HG03025 (cell line): ENCODE data around the gene DOCK6.

Experiments
- ATAC-seq: cut with Tn5 transposase; IDR thresholded peaks from one replicate; pipeline ENCODE4 v1.9.1; 2021; ENCODE audit warnings: mild to moderate bottlenecking, moderate library complexity; ENCODE audit not compliant: unreplicated experiment, low FRiP score

Gene DOCK6

DNA sequence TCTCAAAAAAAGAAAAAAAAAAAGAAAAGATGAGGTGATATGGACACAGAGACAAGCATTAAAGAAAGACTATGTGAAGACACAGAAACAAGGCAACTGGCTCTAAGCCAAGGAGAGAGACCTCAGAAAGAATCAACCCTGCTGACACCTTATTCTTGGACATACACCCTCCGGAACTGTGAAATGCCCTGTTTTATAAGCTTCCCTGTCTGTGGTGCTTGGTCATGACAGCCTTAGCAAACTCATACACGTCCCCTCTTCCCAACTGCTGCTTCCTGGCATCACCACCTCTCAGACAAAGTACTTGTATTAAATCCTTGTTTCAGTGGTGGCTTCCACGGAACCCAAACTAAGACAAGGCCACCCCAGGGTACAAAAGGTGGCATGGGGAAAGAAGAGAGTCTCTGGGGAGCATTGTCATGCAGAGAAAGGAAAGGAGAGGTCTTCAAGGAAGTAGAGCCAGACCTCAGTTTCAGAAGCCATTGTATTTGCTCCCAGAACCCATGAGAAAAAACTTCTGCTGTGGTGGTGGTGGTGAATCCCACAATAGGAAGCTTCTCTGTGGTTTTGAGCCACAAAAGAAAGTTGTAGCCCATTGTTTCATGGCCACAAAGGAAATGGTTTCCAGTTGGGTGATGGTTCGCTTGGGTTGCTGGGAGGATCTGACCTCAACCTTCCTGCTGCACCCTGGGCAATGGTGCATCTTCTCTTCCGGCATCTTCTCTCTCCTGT is 17.3 kb upstream of the DOCK6 start:
- ATAC-seq = no peak

DNA sequence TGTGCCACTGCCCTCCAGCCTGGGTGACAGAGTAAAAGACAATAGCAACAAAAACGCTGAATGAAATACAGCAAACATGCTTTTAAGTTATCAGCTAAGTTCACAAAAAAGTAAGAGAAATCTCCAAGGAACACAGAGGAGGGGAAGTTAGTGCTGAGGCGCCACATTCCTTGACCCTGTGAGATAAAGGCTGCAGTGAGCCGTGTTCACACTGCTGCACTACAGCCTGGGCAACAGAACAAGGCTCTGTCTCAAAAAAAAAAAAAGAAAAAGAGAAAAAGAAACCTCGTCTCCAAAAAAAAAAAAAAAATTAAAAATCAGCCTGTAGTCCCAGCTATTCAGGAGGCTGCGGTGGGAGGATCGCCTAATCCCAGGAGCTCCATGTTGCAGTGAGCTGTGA is 16.3 kb upstream of the DOCK6 start:
- no peak for ATAC-seq

DNA sequence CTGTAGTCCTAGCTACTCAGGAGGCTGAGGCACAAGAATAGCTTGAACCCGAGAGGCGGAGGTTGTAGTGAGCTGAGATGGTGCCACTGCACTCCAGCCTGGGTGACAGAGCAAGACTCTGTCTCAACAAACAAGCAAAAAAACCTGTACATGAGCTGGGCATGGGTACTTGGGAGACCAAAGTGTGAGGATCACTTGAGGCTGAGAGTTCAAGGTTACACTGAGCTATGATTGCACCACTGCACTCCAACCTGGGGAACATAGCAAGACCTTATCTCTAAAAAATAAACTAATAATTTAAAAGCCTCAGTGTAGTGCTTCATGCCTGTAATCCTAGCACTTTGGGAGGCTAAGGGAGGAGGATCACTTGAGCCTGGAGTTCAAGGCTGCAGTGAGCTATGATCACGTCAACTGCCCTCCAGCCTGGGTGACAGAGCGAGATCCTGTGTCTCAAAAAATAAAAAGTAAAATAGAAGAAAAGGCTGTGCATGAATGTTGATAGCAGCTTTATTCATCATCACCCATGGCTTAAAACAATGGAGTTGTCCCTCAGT is 12.3 kb upstream of the DOCK6 start:
- ATAC-seq = no peak

DNA sequence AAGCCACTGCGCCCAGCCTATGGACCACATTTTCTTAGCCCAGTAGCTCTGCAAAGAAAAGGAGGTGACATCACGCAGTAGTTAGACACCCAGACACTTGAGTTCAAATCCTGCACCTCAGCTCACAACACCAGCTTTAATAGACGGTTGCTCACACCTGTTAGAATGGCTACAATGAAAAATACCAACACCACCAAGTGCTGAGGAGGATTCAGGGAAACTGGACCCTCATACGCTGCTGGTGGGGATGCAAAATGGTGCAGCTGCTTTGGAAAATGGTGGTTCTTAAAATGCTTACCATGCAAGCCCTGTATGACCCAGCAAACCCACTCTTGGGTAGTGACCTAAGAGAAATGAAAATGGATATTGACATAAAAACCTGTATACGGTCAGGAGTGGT is 11.7 kb upstream of the DOCK6 start:
- ATAC-seq = no peak

DNA sequence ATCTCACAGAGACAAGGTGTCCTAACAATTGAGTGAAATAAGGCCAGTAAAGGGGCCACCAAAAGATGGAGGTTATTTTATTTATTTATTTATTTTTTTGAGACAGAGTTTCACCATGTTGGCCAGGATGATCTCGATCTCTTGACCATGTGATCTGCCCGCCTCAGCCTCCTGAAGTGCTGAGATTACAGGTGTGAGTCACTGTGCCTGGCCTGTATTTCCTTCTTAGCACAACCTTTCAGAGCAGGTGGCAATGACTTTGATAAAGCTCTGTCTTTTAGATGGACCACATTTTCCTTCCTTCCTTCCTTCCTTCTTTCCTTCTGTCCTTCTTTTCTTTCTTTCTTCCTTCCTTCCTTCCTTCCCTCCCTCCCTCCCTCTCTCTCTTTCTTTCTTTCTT is 11.0 kb upstream of the DOCK6 start:
- ATAC-seq = no peak

DNA sequence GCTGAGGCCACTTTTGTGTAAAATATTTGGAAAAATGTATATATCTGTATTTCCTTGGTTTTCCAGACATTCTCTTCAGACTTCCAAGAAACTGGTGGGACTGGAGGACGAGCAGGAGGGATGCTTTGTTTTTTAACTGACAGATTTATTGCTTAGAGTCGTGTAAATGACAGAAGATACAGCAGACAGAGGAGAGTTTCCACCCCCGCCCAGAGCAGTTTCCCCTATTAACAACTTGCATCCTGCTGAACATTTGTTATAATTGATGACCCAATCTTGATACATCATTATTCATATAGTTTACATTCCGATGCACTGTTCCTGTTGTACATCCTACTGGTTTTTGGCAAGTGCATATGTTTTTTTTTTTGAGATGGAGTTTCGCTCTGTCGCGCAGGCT is 7.1 kb upstream of the DOCK6 start:
- ATAC-seq = no peak

DNA sequence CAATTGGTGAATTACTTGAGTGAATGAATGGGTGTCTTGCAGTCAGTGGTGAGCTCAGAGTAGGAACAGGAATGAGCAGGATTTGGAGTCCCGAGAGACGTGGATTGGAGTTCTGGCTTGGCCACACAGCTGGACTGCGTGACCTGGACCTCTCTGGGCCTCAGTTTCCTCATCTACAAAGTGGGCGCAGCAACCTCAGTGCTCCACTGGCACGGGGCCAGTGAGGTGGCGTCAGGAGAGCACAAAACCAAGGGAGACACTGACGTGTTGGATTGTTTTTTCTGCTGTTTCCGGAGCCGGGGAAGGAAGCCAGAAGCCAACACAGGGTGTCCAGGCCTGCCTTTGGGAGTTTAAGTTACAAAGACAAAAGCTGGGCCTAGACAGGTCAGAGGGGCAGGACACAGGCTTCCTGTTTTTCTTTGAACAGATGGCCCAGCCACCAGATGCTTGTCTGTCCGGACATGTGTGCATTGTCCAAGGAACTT is 6.5 kb upstream of the DOCK6 start:
- no peak for ATAC-seq

DNA sequence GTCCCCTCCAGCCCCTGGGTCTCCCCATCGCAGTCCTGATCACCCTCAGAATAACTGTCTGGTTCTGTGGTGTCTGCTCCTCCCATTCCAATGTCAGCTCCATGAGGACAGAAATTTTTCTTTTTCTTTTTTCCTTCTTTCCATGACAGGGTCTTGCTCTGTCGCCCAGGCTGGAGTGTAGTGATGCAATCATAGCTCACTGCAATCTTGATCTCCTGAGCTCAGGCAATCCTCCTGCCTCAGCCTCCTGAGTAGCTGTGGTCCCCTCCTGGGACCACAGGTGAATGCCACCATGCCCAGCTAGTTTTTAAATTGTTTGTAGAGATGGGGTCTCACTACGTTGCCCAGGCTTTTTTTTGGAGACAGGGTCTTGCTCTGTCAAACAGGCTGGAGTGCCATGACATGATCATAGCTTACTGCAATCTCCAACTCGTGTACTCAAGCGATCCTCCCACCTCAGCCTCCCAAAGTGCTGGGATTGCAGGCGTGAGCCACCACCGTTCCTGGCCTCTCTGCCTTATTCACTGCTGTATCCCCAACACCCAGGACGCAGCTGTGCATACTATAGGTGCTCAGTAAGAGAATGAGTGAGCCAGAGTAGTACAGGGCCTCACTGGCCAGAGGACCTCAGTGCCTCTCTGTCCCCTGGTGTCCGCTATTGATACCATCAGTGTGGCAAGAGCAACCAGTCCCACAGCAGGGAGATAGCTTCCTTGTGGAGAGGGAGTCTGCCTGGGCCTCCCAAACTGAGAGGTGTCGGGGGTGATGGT is 5.2 kb upstream of the DOCK6 start:
- no peak for ATAC-seq

DNA sequence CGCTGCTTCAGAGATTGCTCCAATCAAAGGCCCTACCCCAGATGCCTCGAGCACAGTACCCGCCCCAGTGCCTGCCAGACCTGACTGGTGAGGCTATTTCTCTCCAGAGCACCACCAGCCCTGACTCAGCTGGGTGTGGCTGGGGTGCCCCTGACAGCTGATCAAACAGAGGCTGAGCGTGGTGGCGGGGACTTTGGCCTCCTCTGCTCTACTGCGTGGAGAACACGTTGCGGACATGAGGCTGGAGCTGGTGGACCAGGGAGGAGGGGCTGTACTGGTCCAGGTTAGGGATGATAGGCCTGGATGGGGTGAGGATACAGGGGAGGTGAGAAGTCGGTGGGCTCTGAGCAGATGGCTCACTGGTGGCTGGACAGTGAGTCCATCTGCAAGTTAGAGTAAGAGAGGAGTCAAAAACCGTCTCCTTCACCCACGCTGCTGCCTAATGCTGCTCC is 3.5 kb upstream of the DOCK6 start:
- no peak for ATAC-seq

DNA sequence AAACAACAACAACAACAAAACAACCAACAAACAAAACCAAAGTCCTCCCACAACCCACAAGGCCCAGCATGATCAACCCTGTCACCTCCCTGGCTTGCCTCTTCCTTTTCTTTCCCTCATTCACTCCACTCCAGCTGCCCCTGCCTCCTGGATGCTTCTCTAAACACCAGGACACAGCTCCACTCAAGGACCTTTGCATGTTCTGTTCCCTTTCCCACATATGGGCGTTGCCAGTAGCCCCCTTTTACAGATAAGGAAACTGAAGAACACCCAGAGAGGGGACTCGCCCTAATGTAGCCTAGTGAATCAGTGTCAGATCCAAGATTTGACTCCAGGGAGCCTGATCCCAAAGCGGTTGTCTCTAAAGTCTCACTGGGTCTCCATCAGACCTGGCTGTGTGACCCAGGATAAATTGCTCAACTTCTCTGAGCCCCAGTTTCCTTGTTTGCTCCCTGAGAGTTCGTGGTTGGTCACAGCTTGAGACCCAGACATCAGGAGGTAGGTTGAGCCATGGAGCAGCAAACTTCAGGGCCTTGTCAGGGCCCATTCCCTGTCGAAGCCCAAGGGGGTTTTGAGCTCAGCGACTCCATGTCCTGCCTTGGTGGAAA is 3.0 kb upstream of the DOCK6 start:
- ATAC-seq = no peak

DNA sequence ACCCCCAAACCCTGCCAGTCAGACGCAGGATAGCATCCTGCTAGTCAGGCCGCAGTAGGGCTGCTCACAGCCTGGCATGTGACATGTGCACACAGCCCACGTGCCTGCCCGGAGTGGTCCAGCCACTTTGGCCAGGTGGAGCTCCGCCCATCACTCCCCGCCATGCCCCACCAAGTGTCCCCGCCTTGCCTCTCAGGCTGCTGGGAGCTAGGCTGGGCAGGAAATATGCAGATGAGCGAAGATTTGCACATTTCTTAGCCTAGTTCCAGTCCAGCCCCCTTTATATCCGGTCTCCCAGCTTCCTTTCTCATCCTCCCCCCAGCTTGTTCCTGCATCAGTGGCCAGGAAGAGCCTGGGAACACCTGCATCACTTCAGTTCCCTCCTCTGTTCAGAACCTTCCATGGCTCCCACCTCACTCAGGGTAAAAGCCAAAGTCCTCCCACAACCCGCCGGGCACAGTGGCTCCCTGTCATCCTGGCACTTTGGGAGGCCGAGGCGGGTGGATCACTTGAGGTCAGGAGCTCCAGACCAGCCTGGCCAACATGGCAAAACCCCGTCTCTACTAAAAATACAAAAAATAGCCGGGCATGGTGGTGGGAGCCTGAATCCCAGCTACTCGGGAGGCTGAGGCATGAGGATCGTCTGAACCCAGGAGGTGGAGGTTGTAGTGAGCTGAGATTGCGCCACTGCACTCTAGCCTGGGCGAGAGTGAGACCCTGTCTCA is 2.3 kb upstream of the DOCK6 start:
- ATAC-seq = no peak

DNA sequence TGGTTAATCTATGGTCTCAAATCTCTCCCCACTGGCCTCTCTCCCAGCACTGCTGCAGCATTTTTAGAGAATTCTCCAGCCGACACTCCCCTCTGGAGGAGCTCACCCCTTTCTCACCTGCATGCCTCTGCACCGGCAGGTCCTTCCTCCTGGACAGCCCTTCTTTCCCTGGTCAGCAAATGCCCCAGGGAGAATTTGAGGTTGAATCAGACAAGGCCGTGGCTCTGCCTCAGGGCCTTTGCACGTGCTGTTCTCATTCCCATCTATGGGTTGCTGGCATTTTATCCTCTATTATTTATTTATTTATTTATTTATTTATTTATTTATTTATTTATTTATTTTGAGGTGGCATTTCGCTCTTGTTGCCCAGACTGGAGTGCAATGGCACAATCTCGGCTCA is 1.4 kb upstream of the DOCK6 start:
- ATAC-seq = no peak

DNA sequence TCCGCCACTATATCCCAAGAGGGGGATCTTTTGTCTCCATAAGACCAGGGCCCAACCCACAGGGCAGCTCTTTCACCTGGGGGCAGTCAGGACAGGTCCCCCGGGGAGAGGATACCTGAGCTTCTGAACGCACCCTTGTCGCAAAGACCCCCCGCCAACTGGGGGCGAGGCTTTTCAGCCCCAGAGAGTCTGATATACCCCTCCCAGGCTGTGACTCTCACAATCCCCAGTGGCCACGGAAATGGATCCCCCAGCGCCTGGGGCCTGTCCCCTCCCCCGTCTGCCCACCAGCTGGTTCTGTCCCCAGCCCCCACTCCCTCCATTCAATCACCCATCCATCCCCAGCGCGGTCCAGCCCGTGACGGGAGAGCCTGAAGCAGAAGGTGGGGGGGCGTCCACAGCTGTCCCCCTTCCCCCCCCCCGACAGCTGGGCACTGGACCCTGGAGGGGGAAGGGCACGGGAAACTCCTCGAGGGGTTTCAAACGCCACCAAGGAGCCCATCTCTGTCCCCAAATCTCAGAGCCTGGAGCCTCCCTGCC is 823 bp downstream of the DOCK6 start:
- ATAC-seq = no peak

DNA sequence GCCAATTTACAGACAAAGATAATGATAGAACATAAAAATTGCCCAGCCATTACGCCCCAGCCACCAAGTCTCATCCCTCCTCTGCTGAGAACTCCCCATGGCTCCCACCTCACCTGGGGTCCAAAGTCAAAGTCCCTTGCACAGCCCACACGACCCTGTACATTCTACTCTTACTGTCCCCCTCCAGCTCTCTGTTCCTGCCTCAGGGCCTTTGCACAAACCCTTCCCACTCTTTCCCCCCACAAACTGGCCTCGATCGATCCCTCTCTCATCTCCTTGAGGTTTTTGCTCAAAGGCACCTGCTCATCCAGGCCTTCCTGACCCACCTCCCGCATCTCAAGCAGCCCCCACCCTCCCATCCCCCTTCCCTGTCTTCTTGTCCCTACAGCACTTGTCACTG is 1.3 kb downstream of the DOCK6 start:
- ATAC-seq = no peak

DNA sequence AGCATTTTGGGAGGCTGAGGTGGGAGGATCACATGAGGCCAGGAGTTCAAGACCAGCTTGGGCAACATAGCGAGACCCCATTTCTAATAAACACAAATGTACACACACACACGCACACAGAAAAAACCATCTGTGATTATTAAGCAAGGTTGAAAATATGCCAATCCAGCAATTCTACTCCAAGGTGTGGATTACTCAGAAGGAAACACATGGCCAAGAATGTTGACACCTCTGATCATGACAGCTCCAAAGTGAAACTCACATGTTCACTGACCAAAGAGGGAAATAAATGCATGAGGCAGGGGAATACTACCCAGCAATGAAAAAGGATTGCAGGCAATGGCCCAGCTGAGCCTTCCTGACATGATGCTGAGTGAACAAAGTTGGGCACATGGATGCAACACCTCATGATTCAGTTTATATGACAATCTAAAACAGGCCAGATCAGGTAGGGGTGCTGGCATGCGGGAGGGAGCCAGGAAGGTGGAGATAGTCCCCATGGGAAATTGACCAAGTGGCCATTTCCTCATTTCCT is 4.4 kb downstream of the DOCK6 start:
- no peak for ATAC-seq

DNA sequence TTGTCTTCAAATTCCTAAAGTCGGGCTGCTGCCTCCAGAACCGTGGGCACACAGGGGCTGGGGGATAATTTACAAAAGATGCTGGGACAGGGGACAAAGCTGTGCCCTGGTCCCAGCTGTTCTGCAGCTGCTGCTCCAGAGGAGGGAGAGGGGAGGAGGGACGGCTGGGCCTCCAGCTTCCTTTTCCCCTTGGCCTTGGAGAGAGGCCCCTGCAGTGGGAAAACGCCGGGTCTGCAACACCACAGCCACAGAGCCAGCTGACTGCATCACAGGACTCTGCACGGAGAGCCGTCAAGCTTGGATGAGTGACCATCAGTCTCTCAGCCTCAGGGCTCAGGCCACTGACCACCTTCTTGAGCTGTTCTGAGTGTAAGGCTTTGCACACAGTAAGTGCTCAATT is 6.1 kb downstream of the DOCK6 start:
- ATAC-seq = no peak

DNA sequence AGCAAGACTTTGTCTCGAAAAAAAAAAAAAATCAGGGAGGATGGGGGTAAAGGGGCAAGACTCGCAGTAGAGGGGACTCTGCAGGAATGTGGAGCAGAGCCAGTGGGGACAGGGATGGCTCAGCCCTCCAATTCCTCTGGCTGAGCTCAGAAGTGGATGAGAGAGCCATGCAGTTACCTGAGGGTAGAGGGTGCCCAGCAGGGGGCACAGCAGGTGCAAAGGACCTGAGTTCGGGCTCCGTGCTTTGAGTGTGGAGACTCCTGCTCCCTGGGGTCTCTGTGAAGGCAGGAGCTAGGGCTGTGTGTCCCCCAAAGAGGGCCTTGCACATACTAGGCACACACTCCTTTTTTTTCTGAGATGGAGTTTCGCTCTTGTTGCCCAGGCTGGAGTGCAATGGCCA is 7.7 kb downstream of the DOCK6 start:
- no peak for ATAC-seq

DNA sequence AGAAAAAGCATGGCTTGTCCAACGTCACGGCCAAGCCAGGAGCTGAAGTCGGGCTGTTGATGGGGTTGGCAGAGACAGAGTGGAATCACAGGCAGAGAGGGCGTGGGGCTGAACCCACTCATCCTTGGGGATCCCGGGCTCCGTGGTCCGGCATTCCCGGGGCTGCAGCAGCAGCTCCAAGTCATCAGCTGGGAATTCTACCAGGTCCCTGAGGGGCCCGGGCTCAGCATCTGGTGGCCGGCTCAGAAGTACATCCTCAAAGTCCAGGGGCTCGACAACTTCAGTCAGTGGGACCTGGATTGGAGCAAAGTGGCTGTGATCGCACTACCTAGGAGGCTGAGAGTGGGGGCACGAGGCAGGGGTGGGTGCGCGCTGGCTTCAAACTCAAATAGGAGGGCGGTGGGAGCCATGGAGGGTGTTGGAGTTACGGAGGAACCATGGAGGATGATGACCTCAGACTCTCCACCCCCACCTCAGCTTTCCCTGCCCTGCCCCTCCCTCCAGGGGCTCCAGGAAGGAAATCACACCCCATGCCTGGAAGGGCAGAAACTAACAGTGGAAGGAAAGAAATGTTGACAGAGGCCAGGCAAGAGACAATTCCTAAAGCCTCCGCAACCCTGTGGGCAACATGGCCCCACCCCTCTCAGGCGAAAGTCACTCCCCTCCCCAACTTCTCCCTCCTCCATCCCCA is 9.5 kb downstream of the DOCK6 start:
- ATAC-seq = no peak

DNA sequence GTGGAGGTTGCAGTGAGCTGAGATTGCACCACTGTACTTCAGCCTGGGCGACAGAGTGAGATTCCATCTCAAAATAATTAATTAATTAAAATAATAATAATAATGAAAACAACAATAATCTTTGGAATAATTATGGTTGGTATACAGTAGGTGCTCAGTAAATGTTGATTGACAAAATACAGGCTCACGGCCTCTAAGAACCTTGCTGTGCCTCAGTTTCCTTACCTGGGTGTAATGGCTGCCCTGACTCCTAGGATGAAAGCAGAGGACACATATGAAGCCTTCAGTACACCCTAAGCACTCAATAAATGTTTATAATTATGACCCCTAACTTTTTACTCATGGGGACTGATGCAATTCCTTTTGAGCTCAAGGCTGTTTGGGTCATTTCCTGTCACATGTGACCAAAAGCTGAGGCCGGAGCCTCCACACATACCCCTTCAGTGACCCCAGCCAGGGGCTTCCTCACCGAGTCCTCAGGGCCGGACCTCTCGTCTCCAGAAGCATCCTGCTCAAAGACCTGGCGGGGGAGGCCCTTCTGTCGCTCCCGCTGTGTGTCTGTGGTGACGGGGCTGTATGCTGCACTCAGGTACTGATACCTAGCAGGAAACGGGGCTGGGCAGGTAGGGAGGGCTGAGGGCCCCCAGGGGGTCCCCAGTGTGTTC is 10.5 kb downstream of the DOCK6 start:
- ATAC-seq = no peak
